ENCODE results near the gene CLIC4.
"Not testable (repeated sequence)": the region's sequence is repeated elsewhere in the genome, so short reads cannot be mapped to it uniquely, and the experiment has no call there.

The CLIC4 gene

GRCh38 chr1:24775916-24776315 lies 30.7 kb downstream of the CLIC4 start:
- DNase-seq: no peak

DNA sequence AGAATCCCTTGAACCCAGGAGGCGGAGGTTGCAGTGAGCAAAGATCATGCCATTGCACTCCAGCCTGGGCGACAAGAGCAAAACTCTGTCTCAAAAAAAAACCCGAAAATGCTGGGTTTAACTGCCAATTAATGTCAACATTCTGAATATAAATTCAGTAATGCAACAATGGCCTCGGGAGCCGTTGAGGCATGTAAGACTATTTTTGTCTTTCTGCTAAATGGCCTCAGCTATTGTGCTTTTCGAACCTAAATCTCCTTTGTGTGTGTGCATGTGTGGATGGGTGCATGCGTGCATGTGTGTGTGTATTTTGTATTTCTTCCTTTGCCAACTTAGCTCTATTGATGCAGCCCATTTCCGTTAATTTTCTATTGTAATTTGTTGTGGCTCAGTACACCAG lies 31.6 kb downstream of the CLIC4 start:
- no peak for DNase-seq

- no peak for DNase-seq
These were observed 32.9 kb downstream of the CLIC4 start for GRCh38 chr1:24778141-24778540.

GRCh38 chr1:24779199-24779598 lies 34.0 kb downstream of the CLIC4 start:
- DNase-seq: not testable (repeated sequence)

DNA sequence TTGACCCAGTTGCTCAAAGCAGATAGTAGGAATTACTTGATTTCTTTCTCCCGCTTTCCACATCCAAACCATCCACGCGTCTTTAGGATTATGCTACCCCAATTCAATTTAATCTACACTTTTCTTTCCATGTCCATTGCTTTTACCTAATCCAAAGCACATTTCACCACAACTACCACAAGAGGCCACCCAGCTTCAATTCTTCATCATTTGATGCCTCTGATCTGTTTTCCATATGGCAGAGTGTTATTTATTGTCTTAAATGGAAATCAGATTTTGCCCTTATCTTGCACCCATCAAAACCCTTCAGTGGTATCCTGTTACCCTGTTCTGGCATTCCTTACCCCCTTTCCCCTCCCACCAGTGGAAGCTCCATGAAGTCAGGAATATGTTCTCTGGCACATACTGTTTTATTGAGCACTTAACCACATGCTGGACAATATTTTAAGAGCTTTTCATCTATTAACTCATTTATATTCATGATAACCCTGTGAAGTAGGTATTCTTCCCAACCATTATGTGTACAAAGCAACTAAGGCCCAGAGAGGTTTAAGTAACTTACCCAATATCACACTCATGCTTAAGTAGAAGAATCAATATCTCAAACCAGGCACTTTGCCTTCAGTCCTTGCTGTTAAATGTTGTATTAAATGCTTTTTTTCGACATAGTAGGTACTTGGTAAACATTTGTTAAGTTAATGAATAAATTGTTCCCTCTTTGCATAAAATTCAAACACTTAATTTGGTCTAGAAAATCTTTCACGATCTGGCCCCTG lies 34.6 kb downstream of the CLIC4 start:
- DNase-seq: no peak

GRCh38 chr1:24780626-24781025 lies 35.4 kb downstream of the CLIC4 start:
- not testable (repeated sequence) for DNase-seq

- DNase-seq: no peak
These were observed 37.4 kb downstream of the CLIC4 start for GRCh38 chr1:24782689-24783088.

GRCh38 chr1:24783713-24784112 lies 38.5 kb downstream of the CLIC4 start:
- no peak for DNase-seq

- no peak for DNase-seq
These were observed 40.9 kb downstream of the CLIC4 start for GRCh38 chr1:24786191-24786590.

- no peak for DNase-seq
These were observed 45.2 kb downstream of the CLIC4 start for GRCh38 chr1:24790490-24790889.

DNA sequence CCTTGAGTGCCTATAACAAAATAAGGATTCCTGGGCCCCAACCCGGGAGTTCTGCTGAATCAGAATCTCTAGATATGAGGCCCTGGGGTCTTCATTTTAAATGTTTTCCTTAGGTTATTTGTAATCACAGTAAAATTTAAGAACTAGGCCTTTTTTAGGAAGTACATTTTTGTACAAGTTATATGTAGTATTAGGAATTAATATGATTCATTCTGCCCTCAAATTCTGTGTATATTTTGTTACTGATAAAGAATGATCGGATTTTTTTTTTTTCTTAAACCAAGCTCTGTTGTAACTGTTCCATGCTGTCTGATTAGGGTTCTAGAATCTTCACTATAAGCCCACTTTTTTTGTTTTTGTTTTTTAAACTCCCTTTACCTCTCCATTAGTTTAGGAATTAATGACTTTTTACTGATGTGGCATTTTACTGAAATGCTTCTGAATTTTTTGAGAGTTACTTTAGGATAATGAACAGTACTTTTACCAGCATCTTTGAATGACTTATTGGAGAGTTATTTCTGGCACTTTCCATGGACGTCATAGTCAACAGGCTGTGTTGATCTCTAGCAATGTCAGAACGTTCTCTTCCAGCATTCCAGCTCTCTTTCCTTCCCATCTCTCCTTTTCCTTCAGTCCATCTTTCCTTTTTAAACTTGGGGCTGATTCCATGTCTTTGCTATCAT lies 48.3 kb downstream of the CLIC4 start:
- no peak for DNase-seq

- DNase-seq: not testable (repeated sequence)
These were observed 48.9 kb downstream of the CLIC4 start for GRCh38 chr1:24794130-24794502.

- no peak for DNase-seq
These were observed 50.0 kb downstream of the CLIC4 start for GRCh38 chr1:24795236-24795635.

- no peak for DNase-seq
These were observed 51.3 kb downstream of the CLIC4 start for GRCh38 chr1:24796524-24796923.

DNA sequence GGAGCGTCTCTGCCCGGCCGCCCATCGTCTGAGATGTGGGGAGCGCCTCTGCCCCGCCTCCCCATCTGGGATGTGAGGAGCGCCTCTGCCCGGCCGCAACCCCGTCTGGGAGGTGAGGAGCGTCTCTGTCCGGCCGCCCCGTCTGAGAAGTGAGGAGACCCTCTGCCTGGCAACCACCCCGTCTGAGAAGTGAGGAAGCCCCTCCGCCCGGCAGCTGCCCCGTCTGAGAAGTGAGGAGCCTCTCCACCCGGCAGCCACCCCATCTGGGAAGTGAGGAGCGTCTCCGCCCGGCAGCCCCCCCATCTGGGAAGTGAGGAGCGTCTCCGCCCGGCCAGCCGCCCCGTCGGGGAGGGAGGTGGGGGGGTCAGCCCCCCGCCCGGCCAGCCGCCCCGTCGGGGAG lies 54.0 kb downstream of the CLIC4 start:
- not testable (repeated sequence) for DNase-seq

DNA sequence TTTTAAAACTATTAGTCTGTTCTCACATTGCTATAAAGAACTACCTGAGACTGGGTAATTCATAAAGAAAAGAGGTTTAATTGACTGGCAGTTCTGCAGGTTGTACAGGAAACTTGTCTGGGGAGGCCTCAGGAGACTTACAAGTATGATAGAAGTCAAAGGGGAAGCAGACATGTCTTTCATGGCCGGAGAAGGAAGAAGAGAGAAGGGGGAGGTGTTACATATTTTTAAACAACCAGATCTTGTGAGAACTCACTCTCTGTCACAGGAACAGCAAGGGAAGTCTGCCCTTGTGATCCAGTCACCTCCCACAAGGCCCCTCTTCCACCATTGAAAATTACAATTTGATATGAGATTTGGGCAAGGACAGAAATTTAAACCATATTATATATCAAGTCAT lies 55.9 kb downstream of the CLIC4 start:
- DNase-seq: no peak

DNA sequence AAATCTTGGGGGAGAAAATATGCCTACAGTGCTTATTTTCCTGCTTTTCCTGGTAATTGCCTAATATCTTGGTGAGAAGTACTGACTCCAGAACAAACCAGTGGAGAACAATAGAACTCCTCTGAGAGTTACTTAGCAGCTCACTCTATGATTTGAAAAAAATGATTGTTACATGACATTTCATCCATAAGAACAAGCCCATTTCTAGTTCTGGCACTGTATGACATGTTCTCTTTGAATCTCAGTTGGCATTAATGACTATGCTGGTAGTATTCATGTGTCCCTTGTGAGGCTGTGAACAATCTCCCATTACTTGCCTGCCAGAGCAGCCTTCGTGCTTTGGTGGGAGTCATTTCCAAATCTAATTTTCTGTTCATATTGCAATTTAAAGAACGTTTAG lies 58.0 kb downstream of the CLIC4 start:
- DNase-seq: no peak

GRCh38 chr1:24803987-24804530 lies 58.8 kb downstream of the CLIC4 start:
- no peak for DNase-seq

GRCh38 chr1:24805534-24806301 lies 60.5 kb downstream of the CLIC4 start:
- no peak for DNase-seq

DNA sequence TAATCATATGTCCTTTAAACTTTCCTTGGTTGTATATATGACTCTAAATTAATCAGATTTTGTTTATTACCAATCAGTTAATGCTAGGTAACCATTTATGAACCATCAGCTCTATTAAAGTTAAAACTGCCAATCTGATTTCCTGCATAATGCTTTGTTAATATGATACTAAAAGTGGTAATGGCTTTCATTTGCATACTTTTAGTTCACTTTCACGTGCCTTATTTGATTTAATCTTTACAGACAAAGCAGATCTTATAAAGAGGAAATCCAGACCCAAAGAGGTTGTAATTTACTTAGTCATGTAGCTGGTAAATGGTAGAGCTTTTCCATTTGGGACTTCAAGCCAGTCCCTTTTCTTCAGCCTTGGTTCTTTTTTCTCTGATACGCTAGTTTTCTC lies 61.3 kb downstream of the CLIC4 start:
- no peak for DNase-seq

GRCh38 chr1:24811494-24811893 lies 66.2 kb downstream of the CLIC4 start:
- not testable (repeated sequence) for DNase-seq

DNA sequence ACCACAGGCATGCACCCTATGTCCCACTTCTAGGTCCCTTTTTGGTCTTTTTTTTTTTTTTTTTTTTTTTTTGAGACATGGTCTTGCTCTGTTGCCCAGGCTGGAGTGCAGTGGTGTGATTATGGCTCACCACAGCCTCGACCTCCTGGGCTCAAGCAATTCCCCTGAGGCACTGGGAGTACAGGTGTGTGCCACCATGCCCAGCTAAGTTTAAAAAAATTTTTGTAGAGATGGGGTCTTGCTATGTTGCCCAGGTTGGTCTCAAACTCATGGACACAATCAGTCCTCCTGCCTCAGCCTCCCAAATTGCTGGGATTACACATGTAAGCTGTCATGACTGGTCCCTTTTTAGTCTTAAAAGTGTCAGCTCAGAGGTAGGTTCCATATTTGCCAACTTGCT lies 75.0 kb downstream of the CLIC4 start:
- DNase-seq: not testable (repeated sequence)

DNA sequence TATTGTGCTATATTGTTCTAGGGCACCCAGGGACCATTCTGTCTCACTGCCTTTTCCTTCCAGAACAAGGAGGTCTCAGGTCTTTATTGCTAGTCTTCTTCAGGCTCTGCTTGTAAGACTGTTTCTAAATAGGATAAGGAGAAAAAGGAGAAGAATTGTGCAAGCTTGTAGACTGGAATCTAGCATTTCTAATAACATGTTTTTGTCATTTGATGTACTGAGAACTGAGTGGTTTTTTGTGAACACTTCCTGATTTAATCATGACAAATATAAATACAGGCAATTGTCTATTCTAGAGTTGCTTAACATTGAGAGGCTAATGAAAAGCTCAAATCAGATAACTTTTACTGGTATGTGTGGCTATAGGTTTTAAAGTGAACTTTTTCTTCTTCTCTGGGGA lies 77.6 kb downstream of the CLIC4 start:
- DNase-seq: no peak

GRCh38 chr1:24823486-24823885 lies 78.2 kb downstream of the CLIC4 start:
- not testable (repeated sequence) for DNase-seq
